Mucosa of descending colon (tissue), 3 donors: ENCODE results near the gene RAD50. TPM values are rescaled to one million over a fixed set of nuclear protein-coding genes. Genes with fewer than 3 reads are reported as not detected.

Experiments used
- ATAC-seq: fragments of 200-7000 bp; cut with Tn5 transposase; one replicate; pipeline ENCODE4 v1.9.1; 2020; ENCODE audit warnings: mild to moderate bottlenecking, moderate library complexity
- DNase-seq, 3 donors: peaks; one replicate each; pipeline ENCODE4 v3.0.0-alpha.2; 2020
- H3K36me3 ChIP-seq: fragments of 200-600 bp; one replicate; pipeline ENCODE4 v1.8.0; 2021; ENCODE audit warnings: low read depth, mild to moderate bottlenecking
- H3K4me1 ChIP-seq: fragments of 200-600 bp; one replicate; pipeline ENCODE4 v1.8.0; 2021; ENCODE audit warnings: low read depth, mild to moderate bottlenecking
- H3K4me3 ChIP-seq: fragments of 200-600 bp; one replicate; pipeline ENCODE4 v1.8.0; 2021; ENCODE audit warnings: mild to moderate bottlenecking
- H3K9me3 ChIP-seq: fragments of 200-600 bp; one replicate; pipeline ENCODE4 v1.8.0; 2021; ENCODE audit warnings: mild to moderate bottlenecking
- CTCF ChIP-seq: fragments of 200-600 bp; IDR thresholded peaks from one replicate; pipeline ENCODE4 v1.8.0; 2022; ENCODE audit warnings: antibody characterized with exemption, mild to moderate bottlenecking
- intact Hi-C, 2 donors: fragments of 100-400 bp; cut with DNase I in 1 of 2; cut with micrococcal nuclease in 1 of 2; formaldehyde crosslinking; loops; one replicate each; pipeline versions ENCODE4 v1.11.0 to v1.11.1; 2022; cut with DNase I, micrococcal nuclease
- total RNA-seq, 3 donors: library from RNA; stranded (reverse); fragmentation: NEBNext Ultra II Directional in 2 of 3; extraction: Animal tissue kit (Norgen Biotek cat#: 25700) in 2 of 3; gene quantifications; one replicate each; pipeline versions ENCODE4 v1.2.1 to v1.2.4, GENCODE V29; 2021 to 2023
- donor health status: DM: no; HTN: no; CAD: no; lungs with moderate emphysema.
- donor health status: DM: no; HTN: no; CAD: no.
- donor health status: DM: no; HTN: yes; CAD: no.

Gene RAD50
- total RNA-seq, 3 donors from 2014 or later = 35.3 to 43.8 (median 36.1) TPM

- H3K4me3 ChIP-seq = no peak overlapping the region
- no peaks in the 10 kb centered on the region for H3K9me3 ChIP-seq
- H3K36me3 ChIP-seq = peaks cover 9% of the 10 kb centered on the region
Observed at GRCh38 chr5:132607095-132607494, 50.3 kb downstream of the RAD50 start.

GRCh38 chr5:132608107-132608506, 51.3 kb downstream of the RAD50 start:
- ATAC-seq (no peak), DNase-seq (no peak)
- intact Hi-C loops = no loop called here
- Histone ChIP-seq H3K4me1 (no peaks in the 10 kb centered on the region), H3K4me3 (no peak overlapping the region), H3K36me3 (peaks cover 9% of the 10 kb centered on the region), H3K9me3 (no peaks in the 10 kb centered on the region)
- no peak for TF ChIP-seq CTCF

More at GRCh38 chr5:132607095-132607494, 50.3 kb downstream of the RAD50 start:
- no peaks in the 10 kb centered on the region for H3K4me1 ChIP-seq
- no peak for TF ChIP-seq CTCF
- ATAC-seq = no peak
- intact Hi-C loops = no loop called here
- no peak for DNase-seq

GRCh38 chr5:132611965-132612364, 55.2 kb downstream of the RAD50 start:
- DNase-seq = no peak
- TF ChIP-seq CTCF = no peak
- Histone ChIP-seq H3K36me3 (peaks cover 6% of the 10 kb centered on the region), H3K4me1 (no peaks in the 10 kb centered on the region), H3K9me3 (no peaks in the 10 kb centered on the region), H3K4me3 (no peak overlapping the region)
- no peak for ATAC-seq
- intact Hi-C loops = no loop called here

GRCh38 chr5:132612846-132613245, 56.1 kb downstream of the RAD50 start:
- no peak for TF ChIP-seq CTCF
- no peak for ATAC-seq
- no peaks in the 10 kb centered on the region for H3K4me1 ChIP-seq

GRCh38 chr5:132621699-132622098, 64.9 kb downstream of the RAD50 start:
- intact Hi-C loops = no loop called here
- TF ChIP-seq CTCF = no peak
- Histone ChIP-seq H3K36me3 (no peaks in the 10 kb centered on the region), H3K4me3 (no peak overlapping the region), H3K9me3 (no peaks in the 10 kb centered on the region), H3K4me1 (peaks cover 3% of the 10 kb centered on the region)
- DNase-seq (no peak), ATAC-seq (no peak)

More at GRCh38 chr5:132612846-132613245, 56.1 kb downstream of the RAD50 start:
- Histone ChIP-seq H3K9me3 (no peaks in the 10 kb centered on the region), H3K36me3 (peaks cover 6% of the 10 kb centered on the region), H3K4me3 (no peak overlapping the region)
- no peak for DNase-seq
- intact Hi-C loops = no loop called here

GRCh38 chr5:132622608-132623007, 65.8 kb downstream of the RAD50 start:
- DNase-seq (no peak), ATAC-seq (no peak)
- Histone ChIP-seq H3K36me3 (no peaks in the 10 kb centered on the region), H3K9me3 (no peaks in the 10 kb centered on the region), H3K4me1 (peaks cover 3% of the 10 kb centered on the region), H3K4me3 (no peak overlapping the region)
- intact Hi-C loops = no loop called here
- no peak for TF ChIP-seq CTCF
